Germinal center (tissue), 1 donor: ENCODE data around the gene ADORA2B.
"Not testable (repeated sequence)": the region's sequence is repeated elsewhere in the genome, so short reads cannot be mapped to it uniquely, and the experiment has no call there.

Source experiments
- DNase-seq: peaks from one replicate; pipeline ENCODE4 v3.0.0; 2012; ENCODE audit warnings: mixed read lengths, low spot score

The ADORA2B gene

DNA sequence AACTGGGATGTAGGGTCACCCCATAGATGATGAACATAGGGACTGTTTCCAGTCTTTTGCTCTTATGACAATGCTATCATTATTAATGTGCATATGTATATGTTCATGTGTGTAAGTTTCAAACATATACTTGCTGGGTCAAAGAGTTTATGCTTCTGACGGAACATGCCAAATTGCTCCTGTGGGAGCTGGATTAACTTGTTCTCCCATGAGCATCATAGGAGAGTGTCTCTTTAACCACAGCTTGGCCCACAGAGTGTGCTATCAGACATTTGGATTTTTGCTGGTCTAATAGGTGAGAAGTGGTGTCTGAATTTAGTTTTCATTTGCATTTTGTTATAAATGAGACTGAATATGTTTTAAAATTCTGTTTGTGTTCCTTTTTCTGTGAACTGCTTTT lies 22.3 kb upstream of the ADORA2B start:
- no peak for DNase-seq

DNA sequence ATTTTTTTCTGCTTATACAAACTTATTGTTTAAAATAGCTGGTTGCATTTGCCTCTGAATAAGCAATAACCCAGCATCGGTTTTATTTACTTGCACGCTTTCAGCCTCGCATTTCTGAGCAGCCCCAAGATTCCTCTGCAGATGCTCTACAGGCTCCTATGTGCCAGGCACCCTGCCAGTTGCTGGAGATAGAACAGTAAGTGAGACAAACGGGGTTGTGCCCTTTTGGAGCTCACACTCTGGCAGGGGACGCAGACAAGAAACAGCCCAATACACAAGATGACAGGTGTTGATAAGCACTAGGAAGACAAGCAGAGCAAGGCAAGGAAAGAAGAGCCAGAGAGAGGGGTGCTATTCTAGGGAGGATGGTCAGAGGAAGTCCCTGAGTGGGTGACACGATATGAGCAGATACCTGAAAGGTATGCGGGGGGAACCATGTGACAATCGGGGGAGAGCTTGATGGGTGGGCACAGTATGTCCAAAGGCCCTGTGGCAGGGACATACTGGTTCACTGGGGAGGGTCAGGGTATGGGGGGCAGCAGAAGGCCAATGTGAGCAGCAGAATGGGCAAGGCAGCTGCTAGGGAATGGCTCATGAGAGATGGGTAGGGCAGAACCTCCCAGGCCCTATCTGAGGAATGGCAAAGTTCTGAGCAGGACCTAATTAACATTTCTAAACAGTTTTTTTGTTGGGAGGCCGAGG lies 18.7 kb upstream of the ADORA2B start:
- DNase-seq: no peak

DNA sequence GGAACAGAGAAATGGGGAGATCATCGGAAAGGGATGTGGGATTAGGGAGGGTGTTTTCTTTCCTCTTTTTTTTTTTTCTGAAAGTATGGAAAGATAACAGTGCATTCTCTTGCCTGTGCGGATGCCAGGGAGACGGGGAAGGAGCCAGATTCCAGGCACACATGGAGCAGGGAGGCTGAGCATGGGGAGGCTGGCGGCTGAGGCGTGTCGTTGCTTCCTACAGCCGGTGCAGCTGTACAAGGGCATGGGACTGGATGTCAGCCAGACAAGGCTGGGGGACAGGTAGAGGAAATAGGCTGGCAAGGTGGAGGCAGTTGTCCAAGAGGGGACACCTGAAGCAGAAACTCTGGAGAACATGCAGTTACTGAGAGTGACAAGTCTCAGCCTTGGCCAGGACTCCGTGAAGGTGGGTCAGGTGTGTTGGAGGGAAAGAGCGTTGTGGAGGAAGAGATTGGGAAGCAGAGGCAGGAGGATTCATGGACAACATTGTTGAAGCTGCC lies 16.6 kb upstream of the ADORA2B start:
- no peak for DNase-seq

DNA sequence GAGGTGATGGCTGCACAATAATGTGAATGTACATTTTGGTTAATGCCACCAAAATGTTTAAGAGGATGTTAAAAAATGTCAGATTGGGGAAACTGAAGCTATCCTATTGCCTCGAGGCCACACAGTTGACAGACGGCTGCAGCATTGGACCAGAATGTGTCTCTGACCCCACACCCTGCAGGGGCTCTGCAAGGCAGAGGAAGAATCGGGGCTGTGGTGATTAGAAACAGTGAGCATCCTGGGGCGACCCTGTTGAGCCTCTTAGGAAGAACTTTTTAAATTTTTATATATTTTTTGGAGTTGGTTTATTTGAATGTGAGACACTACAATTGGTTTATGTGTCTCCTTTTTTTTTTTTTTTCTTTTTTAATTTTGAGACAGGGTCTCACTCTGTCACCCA lies 15.0 kb upstream of the ADORA2B start:
- DNase-seq: no peak

DNA sequence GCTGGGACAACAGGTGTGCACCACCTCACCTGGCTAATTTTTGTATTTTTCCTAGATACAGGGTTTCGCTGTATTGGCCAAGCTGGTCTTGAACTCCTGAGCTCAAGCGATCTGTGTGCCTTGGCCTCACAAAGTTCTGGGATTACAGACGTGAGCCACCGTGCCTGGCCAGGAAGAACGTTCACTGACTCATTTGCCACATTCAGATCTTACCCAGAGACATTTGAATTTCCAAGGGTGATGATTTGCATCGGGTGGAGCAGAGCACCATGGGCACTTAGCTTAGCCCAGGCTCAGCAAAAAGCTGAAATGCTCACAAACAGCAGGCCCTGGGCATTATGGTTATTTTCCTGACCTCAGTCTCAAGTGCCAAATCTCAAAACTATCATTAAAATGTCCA lies 14.5 kb upstream of the ADORA2B start:
- DNase-seq: no peak

DNA sequence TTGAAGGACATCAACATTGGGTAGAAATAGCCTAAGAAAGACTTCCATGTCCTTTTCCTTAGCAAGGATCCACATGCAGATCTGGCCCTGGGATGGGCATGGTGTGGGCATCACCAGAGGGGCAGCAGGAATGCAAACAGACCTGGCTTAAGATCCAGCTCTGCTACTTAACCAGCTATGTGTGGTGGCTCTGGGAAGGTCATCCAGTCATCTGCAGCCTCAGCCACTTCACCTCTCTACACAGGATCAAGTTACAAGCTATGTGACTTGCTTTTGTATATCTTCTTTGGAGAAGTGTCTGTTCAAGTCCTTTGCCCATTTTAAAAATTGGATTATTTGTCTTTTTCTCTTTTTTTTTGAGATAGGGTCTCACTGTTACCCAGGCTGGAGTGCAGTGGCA lies 13.5 kb upstream of the ADORA2B start:
- DNase-seq: no peak

DNA sequence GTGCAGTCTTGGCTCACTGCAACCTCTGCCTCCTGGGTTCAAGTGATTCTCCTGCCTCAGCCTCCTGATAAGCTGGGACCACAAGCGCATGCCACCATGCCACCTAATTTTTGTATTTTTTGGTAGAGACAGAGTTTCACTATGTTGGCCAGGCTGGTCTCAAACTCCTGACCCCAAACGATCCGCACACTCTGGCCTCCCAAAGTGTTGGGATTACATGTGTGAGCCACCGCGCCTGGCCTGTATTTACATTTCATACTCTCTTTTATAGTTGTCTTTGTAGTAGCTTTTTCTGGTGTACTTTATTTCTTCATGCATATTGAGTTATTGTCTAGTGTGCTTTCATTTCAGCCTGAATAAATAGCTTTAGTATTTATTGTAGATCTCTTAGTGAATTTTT lies 10.1 kb upstream of the ADORA2B start:
- DNase-seq: no peak

DNA sequence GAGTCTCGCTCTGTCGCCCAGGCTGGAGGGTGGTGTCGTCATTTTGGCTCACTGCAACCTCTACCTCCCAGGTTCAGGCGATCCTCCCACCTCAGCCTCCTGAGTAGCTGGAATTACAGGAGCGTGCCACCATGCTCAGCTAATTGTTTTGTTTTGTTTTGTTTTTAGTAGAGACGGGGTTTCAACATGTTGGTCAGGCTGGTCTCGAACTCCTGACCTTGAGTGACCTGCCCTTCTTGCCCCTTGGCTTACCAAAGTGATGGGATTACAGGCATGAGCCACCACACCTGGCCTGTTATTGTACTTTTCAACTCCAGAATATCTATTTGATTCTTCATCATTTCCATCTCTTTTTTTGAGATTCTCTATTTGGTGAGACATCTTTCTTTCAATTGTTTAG lies 9.0 kb upstream of the ADORA2B start:
- DNase-seq: no peak

DNA sequence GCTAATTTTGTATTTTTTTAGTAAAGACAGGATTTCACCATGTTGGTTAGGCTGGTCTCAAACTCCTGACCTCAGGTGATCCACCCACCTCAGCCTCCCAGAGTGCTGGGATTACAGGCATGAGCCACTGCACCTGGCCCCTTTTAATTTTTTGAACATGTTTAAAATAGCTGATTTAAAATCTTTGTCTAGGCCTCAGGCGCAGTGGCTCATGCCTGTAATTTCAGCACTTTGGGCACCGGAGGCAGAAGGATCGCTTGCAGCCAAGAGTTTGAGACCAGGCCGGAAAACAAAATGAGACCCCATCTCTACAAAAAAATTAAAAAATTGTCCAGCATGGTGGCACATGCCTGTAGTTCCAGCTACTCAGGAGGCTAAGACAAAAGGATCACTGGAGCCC lies 8.4 kb upstream of the ADORA2B start:
- not testable (repeated sequence) for DNase-seq

DNA sequence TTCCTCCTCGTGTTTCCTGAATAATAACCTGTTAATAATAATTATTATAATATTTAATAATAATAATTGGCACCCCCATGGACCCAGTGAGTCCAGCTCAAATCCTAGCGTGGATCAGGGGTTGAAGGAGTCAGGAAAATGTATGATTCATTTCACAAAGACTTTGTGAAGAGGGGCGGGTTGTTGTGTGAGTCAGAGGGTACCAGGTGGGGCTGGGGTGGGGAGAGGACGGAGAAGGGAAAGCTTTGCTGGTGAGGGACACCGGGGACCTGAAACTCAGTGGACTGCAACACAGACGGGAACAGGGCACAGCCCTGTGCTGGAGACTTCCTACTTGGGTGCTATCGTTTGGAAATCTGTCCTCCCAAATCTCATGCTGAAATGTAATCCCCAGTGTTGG lies 3.1 kb upstream of the ADORA2B start:
- DNase-seq: no peak

DNA sequence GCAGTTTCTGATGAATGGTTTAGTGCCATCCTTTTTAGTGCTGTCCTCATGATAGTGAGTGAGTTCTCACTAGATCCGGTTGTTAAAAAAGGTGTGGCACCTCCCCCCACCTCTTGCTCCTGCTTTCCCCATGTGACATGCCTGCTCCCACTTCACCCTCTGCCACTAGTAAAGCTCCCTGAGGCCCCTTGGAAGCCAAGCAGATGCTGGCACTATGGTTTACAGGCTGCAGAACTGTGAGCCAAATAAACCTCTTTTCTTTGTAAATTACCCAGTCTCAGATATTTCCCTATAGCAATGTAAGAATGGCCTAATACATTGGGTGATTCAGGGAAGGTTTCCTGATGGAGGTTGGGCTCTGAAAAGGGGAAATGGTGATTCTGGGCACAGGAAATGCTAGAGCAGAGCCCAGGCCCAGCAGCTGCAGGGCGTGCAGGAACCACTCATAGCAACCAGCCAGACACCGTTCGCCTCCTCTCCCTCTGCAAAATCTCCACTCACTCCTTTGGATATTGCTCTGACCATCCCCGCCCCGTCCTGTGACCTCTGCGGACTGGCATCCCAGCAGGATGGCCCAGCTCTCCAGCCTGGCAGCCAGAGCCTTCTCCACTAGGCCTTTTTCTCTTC lies 2.6 kb upstream of the ADORA2B start:
- peak; percentile 35 for DNase-seq

DNA sequence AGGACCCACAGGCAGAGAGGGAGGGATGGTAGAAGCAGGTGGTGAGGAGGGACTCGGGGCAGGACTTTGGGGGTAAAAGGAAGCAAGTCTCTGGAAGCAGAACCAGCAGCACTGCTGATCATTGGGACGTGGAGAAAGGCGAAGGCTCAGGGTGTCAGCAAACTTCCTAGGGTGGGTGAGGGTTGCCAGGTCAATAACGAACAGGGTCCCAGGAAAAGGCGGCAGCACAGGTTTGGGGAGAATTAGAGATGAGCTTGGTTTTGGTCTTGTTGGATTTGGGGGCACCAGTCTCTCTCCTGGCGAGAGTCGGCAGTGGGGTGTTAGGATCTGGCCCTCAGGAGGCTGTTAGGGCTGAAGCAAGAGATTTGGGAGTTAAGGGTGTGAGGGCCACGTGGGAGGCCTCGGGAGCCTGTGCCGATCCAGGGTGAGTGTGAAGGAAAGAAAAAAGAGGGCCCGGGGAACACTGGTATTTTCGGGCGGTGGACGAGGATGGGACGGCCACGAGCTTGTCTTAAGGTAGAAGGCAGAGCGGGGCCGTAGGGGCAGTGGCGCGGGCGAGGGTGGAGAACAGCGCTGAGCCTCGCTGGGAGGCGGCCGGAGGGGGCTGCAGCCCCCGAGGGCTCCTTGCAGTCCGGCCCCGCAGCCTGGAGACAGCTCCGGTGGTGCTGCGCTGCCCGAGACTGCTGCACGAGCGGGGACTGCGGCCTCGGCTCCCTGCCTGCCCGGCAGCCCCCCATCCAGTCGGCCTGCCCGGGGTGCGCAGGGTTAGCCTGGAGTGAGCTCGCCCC lies 765 bp upstream of the ADORA2B start:
- DNase-seq: no peak

DNA sequence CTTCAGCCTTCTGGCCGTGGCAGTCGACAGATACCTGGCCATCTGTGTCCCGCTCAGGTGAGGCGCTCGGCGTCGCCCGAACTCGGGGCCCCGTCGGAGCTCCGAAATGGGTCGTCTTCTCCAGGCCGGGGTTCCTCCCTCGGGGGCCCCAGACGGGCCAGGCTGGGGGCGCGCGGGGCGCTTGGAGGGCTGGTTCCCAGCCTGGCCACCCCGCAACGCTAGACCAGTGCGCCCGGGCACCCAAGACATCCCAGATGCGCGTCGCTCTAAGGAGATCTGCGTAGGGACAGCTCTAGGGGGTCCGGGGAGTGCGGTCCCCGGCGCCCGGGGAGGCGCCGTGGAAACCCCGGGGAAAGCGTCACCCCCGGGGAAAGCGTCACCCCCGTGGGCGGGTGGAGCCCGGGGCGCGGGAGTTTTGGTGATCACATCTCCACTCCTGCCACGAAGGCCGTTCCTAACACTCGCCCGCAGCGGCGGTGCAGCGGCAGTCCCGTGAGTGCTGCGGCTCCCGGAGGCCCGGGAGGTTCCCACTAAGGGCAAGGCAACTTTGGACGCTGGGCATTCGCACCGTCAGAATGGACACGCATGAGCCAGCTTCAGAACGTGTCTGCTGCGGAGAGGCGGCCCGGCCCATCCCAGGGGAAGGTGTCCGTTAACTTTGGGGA lies 729 bp downstream of the ADORA2B start:
- DNase-seq: no peak

DNA sequence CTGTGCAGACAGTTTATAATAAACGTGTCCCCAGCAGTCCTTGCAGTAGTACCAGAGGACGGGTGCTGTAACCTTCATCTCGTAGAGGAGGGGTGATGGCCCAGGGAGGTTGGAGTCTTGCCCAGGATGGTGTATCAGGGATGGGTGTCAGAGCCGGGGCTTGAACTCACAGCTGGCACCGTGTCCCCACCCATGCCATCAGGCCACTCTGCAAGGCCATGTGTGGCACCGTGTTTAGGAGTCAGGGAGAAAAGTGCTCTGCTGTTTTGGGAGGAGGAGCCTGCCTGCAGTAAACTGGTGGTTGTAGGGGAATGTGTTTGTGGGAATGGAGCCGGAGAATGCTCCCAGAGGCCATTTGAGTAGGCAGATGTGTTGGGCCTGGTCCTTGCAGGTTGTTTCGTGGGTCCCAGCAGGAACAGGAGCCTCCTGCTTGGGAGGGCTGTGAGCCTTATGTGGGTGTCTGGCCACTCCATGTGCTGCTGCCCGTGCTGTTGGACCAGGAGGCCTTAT lies 1.7 kb downstream of the ADORA2B start:
- no peak for DNase-seq

DNA sequence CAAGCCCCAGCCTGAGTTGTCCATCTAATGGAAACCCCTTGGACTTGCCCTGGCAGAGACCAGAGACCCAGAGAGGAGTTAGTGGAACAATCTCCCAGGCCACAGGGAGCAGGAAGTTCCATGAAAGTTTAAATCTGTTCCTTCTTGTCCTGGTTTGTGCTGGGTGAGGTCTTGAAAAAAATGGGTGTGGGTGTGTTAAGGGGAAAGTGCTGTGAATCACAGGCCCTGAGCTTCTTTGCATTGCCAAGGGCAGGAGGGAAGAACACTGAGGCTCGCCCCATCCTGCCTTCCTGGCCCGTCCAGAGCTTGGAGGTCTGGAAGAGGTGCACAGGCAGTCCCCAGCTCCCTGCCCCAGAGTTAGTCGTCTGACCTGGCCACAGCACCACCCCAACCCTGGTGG lies 2.3 kb downstream of the ADORA2B start:
- DNase-seq: no peak

DNA sequence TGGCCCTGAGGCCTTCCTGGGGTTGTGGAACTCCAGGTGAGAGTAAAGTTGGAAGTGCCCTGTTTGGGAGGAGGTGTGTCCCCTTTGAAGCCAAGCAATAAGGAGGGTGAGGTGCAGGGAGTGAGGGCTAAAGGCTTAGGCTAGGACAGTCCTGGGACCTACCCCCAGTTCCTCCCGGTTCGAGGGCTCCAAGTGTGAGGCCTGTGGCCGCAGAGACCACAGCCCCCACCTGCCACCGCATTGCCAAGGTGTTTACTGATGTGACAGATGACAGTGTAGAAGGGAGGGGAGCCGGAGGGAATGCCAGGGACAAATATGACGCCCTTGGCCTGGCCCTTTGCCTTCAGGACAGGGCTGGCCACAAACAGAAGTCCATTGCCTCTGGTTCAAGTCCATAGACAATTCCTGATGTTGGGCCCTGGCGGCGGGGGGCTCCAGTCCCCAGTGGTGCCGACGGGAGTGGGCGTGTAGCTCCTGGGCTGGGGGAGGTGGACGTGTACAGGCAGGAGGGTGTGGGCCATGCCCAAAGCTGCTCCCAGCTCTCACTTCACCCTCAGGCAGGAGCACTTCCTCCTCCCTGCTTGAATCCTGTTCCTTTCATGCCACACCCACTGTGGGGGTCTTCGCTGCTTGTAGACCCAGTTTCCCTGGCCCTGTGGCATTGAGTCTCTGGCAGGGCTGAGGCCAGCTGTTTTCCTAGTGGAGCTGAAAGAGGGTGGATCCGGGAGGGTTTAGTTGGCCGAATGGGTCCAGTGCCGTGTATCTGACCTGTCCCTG lies 3.2 kb downstream of the ADORA2B start:
- no peak for DNase-seq

DNA sequence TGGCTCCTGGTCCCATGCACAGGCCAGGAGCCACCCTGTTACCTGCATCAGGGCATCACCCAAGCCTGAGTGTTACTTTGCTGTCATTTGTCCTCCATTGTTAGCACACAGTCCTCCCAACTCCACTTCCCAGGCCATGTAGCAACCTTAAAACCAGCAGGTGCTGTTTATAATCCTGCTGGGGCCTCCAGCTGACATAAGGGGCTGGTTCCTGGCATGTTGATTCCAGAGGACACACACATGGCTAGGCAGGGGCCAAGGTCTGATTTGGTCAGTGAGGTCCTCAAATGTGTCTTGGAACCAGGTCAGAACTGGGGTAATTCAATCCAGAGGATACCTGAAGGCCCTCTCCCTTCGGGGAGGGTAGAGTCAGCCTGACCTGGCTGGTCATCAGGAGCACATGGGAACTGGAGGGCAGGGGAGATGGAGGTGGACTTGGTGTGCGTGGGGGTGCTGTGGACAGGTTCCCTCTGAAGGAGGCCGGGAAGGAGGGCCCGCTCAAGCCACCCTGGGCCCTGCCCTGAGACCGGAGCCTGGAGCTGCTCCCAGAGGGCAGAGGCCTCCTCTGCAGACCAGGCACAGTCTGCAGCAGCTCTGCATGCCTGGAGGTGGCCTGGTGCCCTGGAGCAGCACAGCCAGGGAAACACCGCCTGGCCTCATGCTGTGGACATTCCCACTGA lies 6.6 kb downstream of the ADORA2B start:
- DNase-seq: no peak

DNA sequence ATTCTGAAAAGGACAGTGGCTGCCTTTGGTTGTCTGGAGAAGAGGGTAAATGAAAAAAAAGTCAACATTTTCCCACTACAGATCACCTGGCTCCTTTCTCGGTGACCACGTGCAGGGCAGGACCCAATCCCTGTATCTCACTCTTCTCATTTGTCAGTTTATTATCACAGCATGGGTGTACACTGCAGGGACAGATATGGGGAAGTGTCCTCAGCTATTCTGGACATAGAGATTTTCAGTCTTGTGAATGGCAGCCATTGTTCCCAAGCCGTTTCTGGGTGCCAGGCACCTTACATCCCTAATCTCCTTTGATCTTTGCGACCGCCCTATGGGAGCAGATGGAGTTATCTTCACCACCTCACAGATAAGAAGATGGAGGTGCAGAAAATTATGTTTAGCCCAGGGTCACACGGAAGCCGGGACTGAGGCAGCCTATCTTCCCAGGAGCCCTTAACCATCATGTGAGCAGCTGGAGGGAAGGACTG lies 7.2 kb downstream of the ADORA2B start:
- no peak for DNase-seq

DNA sequence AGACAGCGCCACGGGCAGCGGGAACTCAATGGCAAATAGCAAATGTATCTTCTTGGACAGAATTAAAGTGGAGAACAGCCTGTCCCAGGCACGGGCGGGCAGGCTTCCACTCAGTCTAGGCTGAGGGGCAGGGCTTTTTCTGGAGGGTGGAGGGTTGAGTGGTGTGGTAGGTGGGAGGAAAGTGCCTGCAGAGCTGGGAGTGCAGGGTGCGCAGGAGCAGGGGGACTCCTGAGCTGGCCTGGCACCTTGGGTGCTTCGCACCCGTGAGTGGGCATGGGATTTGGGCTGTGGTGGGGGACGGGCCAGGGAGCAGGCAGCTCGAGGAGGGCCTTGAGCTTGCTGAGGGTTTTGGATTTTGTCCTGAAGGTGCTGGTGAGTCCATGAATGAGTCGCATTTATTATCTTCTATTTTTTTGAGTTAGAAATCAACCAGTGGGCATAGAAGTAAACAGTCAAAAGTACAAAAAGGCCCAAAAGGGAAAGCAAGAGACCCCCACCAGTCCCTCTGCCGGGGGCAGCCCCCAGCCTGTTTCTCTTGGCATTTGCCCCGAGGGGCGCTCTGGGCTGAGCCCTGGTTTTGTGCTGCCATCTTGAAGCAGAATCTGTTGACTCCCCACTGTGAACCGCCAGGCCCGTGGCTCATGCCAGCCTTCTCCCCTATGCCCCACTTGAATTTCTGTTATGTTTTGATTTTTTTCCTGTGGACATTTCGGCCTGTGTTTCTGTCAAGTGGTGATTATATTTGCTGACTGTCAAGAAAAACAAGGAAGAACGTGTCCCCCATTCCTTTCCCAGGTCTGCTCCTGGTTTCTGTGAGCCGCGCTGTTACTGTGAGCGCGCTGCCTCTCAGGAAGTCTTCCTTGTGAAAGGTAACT lies 8.2 kb downstream of the ADORA2B start:
- no peak for DNase-seq

DNA sequence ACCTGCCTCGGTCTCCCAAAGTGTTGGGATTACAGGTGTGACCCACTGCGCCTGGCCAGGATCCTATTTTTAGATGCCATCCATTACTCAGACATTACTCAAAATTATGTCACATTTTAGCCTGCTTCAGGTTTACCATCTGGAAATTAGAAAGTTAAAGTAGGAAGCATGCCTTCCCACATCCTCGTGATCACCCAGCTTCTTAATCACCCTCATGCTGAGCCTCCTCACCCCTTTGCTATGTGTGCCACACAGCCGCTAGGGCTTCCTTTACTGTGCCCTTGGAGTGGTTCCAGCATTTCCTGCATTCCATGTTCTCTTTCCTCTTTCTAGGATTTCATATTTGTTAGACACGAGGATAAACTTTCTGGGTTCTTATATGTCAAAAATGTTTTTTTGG lies 9.3 kb downstream of the ADORA2B start:
- no peak for DNase-seq
